ENCODE data around the gene AQP7.
"Not testable (repeated sequence)": the region's sequence is repeated elsewhere in the genome, so short reads cannot be mapped to it uniquely, and the experiment has no call there.

Gene AQP7

DNA sequence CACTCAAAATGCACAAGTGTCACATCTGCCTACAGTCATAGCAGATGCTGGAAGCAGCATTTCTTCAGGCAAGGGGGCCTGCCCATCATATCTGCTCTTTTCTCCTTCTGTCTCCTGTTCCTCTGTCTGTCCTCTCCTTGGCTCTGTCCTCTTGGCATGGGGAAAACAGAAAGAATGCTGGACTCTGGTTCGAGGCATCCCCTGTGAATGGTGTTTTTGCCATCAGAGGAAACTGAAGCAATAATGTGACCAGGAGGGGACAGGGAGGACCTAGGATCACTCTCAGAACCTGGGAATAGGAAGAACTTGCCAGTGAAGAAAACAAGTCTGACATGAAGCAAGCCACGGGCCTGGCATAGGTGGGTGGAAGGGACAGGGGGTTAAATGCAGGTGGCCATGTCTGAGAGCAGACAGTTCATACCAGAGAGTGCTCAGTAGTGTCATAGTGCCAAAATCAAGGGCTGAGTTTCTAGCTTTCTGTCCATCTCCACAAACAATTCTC is 35.3 kb downstream of the AQP7 start:
- DNase-seq = no peak

DNA sequence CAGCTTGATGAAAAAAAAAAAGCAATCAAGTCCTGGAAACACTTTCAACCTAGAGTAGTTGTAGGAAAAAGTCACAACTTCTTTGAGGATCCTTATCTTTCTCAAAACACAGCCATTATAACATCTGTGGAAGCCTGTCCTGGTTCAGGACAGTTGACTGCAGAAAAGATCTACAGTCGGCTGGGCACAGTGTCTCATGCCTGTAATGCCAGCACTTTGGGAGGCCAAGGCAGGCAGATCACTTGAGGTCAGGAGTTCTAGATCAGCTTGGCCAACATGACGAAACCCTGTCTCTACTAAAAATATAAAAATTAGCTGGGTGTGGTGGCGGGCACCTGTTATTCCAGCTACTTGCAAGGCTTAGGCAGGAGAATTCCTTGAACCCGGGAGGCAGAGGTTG is 37.6 kb downstream of the AQP7 start:
- not testable (repeated sequence) for DNase-seq

DNA sequence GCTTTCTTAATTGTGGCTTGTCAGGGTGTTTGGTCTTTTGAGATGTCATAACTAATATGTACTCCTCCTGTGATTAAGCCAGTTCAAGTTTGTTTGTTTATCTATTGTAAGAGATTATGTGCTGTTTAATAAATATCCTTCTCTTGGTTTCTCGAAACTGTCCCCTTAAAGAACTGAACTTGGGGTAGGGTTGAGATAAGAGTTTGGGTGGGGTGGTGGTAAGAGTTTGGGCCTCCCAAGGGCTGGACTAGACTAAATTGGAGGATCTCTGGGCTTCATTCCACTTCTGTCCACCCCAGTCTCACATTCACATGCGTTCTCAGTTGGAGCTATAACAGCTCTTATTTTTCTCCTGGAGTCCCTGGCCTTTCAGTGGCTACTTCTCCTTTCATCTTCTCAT is 38.2 kb downstream of the AQP7 start:
- no peak for DNase-seq

DNA sequence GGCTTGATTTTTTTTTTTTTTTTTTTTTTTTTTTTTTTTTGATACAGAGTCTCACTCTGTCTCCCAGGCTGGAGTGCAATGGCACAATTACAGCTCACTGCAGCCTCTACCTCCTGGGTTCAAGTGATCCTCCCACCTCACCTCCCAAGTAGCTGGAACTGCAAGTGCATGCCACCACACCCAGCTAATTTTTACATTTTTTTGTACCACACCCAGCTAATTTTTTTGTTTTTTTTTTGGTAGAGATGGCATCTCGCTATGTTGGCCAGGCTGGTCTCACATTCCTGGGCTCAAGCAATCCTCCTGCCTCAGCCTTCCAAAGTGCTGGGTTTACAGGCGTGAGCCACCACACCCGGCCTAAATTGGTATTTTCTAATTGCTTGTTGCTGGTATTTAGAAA is 43.7 kb downstream of the AQP7 start:
- DNase-seq = not testable (repeated sequence)

DNA sequence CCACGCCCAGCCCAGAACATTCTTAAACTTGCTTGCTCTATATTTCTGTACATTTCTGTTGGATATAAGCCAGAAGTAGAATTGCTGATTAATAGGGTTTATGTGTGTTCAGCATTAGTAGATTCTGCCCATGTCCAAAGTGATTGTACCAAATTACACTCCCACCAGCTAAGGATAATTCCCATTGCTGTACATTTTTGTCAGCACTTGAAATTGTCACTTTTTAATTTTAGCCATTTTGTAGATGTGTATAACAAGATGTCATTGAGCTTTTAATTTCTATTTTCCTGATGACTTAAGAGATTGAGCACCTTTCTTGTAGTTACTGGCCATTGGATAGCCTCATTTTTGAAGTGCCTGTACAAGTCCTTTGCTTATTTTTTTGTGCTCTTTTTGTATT is 46.4 kb downstream of the AQP7 start:
- no peak for DNase-seq

DNA sequence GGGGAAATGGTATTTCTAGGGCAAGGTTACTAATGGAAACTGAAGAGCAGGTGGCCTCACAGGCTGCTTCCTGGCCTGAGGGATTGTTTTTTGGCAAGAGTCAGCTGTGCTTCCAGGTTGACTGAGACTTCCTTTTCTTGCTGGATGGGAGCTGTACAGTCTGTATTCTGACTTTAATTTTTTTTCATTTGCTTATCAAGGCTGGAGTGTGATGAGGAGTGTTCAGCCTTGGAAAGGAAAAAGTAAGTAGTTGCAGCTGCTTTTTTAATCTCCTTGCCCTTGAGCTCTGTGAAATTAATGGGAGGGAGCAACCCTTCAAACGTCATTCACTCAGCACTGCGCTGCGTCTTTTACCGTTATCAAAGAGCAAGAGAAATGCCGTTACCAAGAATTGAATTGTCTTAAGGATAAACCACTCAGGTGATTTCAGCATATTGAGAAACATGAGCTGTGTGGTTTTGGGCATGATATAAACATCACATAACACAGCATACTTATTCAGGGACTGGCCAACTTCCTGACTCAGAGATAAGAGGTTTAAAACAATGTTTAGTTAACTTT is 47.6 kb downstream of the AQP7 start:
- DNase-seq = no peak

DNA sequence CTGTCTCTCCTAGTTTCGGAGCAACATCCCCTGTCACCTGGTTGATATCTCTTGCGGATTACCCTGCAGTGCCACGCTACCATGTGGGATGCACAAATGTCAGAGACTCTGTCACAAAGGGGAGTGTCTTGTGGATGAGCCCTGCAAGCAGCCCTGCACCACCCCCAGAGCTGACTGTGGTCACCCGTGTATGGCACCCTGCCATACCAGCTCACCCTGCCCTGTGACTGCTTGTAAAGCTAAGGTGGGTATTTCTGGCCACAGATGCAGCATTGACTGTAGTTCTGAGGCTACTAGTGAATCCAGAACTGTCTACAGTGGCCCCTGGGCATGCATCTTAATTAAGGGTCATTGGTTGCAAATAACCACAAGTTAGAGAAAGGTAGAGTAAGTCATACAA is 50.8 kb downstream of the AQP7 start:
- no peak for DNase-seq

DNA sequence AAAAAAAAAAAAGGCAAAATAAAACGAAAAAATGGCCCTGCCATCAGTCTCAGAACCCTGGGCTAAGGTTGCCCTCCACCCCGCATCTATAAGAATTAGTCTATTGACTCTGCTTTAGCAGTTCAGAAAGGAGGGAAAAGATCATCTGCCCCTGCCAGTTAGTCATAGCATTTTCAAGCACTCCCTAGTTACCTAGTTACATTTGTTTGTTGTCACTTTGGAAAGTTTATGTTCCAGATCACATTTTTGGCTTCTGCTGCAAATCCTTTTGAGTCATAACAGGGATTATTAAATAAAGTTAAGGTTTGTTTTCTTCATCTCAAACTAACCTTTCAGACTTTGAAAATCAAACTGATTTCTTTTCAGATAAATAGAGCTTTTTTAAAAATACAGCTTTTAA is 52.1 kb downstream of the AQP7 start:
- no peak for DNase-seq

DNA sequence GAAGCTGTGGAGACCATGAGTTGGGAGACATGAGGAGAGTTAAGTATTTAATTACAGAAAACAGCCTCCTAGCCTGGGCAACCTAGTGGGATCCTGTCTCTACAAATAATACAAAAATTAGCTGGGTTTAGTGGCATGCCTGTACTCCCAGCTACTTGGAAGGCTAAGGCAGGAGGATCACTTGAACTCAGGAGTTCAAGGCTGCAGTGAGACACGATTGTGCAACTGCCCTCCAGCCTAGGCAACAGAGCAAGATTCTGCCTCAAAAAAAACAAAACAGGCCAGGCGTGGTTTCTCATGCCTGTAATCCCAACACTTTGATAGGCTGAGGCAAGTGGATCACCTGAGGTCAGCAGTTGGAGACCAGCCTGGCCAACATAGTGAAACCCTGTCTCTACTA is 52.6 kb downstream of the AQP7 start:
- no peak for DNase-seq

DNA sequence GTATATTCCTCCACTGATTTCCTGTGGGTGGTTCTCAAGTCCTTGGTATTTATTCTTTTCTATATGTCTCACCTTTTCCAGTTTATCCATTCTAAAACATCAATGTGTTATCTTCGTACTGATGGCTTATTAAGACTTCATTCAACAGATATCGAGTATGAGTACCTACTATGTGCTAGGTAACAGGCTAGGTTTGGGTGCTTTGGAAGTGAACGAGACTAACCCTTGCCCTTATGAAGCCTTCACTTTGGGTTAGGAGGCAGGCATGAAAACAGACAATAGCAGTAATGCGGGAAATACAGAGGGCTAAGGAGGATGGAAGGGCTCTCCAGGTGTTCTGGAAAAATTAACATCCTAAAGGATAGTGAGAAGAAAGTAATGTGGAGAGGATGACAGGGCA is 53.4 kb downstream of the AQP7 start:
- no peak for DNase-seq

DNA sequence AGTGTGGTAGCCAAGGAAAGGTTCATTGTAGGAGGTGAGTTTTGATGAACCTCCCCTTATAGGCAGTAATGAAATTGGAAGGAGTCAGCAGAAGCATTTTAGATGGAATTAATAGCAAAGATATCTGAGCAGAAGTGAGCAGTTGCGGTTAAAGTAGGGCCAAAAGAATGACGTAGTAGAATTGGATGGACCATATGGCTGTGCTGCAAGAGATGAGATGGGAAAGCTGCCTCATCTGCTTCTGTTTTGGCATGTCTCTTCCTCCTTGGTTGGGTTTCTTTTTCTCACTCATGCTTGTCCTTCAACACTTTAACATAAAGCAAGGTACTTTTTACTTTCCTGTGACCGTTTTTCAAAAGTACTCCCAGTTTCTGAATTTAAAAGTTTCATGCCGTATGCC is 55.8 kb downstream of the AQP7 start:
- no peak for DNase-seq

DNA sequence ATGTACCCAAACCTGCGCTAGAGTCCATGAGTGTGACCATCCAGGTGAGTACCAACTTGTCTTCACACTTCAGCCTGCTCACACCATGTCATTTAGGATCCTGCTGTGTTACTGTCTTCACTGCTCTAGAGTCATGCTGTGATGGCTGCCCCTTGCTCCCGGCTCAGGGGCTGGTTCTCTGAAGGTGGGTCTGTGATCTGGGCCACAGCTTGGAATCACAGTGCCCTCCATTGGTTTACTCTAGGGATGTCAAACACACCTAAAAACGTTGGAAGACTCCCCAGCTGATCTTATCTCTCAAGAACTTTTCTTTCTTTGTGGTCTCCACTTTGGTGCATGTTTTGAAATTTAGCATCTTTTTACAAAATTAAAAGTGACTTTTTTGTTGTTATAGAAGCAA is 58.2 kb downstream of the AQP7 start:
- DNase-seq = no peak

DNA sequence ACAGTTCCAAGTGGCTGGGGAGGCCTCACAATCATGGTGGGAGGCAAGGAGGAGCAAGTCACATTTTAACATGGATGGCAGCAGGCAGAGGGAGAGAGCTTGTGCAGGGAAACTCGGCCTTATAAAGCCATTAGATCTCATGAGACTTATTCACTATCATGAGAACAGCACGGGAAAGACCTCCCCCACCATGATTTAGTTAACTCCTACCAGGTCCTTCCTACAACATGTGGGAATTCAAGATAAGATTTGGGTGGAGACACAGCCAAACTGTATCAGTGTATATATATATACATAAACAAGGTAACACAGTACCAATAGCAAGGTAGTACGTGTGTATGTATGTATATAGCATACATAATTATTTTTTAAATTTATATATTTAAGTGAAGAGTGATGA is 61.2 kb downstream of the AQP7 start:
- no peak for DNase-seq

DNA sequence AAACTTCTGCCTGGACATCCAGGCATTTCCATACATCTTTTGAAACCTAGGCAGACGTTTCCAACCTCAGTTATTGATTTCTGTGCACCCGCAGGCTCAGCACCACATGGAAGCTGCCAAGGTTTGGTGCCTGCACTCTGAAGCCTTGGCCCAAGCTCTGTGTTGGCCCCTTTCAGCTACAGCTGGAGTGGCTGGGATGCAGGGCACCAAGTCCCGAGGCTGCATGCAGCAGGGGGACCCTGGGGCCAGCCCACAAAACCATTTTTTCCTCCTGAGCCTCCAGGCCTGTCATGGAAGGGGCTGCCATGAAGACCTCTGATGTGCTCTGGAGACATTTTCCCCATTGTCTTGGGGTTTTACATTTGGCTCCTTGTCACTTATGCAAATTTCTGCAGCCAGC is 62.2 kb downstream of the AQP7 start:
- DNase-seq = no peak

All from activated CD4-positive, alpha-beta T cell treated with anti-CD3 and anti-CD28 coated beads for 48 hours (primary cell).